ENCODE measurements around the gene NKAIN1.

- TF ChIP-seq CTCF (IDR thresholded peaks at IDR 0.05) = no peak
- TF ChIP-seq POLR2A (IDR thresholded peaks at IDR 0.05) = no peak
These were observed 23.7 kb downstream of the NKAIN1 start for GRCh38 chr1:31216016-31216415.
